GM12878 (cell line): ENCODE measurements around the gene CD151. TPM values are rescaled to one million over a fixed set of nuclear protein-coding genes. Genes with fewer than 3 reads are reported as not detected.

Source experiments
- ATAC-seq: fragments of 200-7000 bp; cut with Tn5 transposase; 3 replicates; pipeline ENCODE4 v1.9.1; 2020; ENCODE audit warnings: mild to moderate bottlenecking, moderate library complexity
- BruUV-seq: library from RNA; stranded (reverse); fragments of 400-500 nt; replicated peaks from 2 replicates; lab custom pipeline; 2021; lab: Mats Ljungman, UMichigan
- CTCF ChIA-PET: fragments of 300-600 bp; sonication (Branson Sonifier 250); formaldehyde crosslinking; extraction: SDS; loops from one replicate; lab custom pipeline; 2021; ENCODE audit warnings: inconsistent platforms; lab: Yijun Ruan, JAX
- POLR2A ChIA-PET: fragments of 350-600 bp; formaldehyde crosslinking; extraction: SDS; loops from one replicate; lab custom pipeline; 2021; ENCODE audit warnings: inconsistent platforms; lab: Charles Lee
- RAD21 ChIA-PET: fragments of 300-600 bp; sonication (Branson Sonifier 250); formaldehyde crosslinking; loops from one replicate; lab custom pipeline; 2023; ENCODE audit warnings: antibody characterized with exemption; ENCODE audit not compliant: unreplicated experiment; lab: Charles Lee
- SMC1A ChIA-PET: fragments of 300-600 bp; sonication (Branson Sonifier 250); formaldehyde crosslinking; loops from one replicate; lab custom pipeline; 2023; ENCODE audit not compliant: unreplicated experiment, uncharacterized antibody; lab: Charles Lee
- DNase-seq: peaks from one replicate; pipeline ENCODE4 v3.0.0-alpha.2; 2011; ENCODE audit warnings: low read depth, low spot score
- FAIRE-seq: peaks from 3 replicates; lab custom pipeline; 2011; peaks lifted over from hg19 to GRCh38; lab: Jason Lieb, UNC
- H2AFZ ChIP-seq: 2 replicates; pipeline ENCODE4 v1.6.0; 2011; ENCODE audit warnings: low read depth, low read length, control low read depth; ENCODE audit not compliant: control insufficient read depth
- H3K27ac ChIP-seq: 2 replicates; pipeline ENCODE4 v1.5.1; 2011; ENCODE audit warnings: control low read depth; ENCODE audit not compliant: control insufficient read depth, insufficient read depth
- H3K27me3 ChIP-seq, 2 experiments: replicated peaks in 1 of 2; 2 replicates each; pipeline versions ENCODE4 v1.6.0 to v1.6.1; 2011; ENCODE audit warnings: low read length in 1 of 2; ENCODE audit not compliant: control insufficient read depth in 2 of 2, insufficient read depth in 2 of 2
- H3K36me3 ChIP-seq, 2 experiments: 2 replicates each; pipeline ENCODE4 v1.5.1; 2011; ENCODE audit warnings: low read length in 1 of 2; ENCODE audit not compliant: control insufficient read depth in 2 of 2, insufficient read depth in 2 of 2
- H3K4me1 ChIP-seq: 2 replicates; pipeline ENCODE4 v1.6.1; 2011; ENCODE audit warnings: mild to moderate bottlenecking, low read length, moderate library complexity, mixed read lengths; ENCODE audit not compliant: control insufficient read depth, insufficient read depth
- H3K4me2 ChIP-seq: 2 replicates; pipeline ENCODE4 v1.6.0; 2011; ENCODE audit warnings: control low read depth; ENCODE audit not compliant: control insufficient read depth, insufficient read depth
- H3K4me3 ChIP-seq: fragments of 200-600 bp; sonication (generic); 2 replicates; pipeline ENCODE4 v1.5.1; 2016
- H3K79me2 ChIP-seq: 2 replicates; pipeline ENCODE4 v1.6.0; 2011; ENCODE audit warnings: low read length; ENCODE audit not compliant: control insufficient read depth, insufficient read depth
- H3K9ac ChIP-seq: 2 replicates; pipeline ENCODE4 v1.8.0; 2011; ENCODE audit warnings: low read length, control low read depth, mixed read lengths; ENCODE audit not compliant: control insufficient read depth, insufficient read depth
- H3K9me3 ChIP-seq: replicated peaks from 3 replicates; pipeline ENCODE4 v1.5.1; 2011; ENCODE audit warnings: mild to moderate bottlenecking, low read length; ENCODE audit not compliant: control insufficient read depth, insufficient read depth
- H4K20me1 ChIP-seq: 2 replicates; pipeline ENCODE4 v1.6.0; 2011; ENCODE audit not compliant: control insufficient read depth, insufficient read depth
- POLR2A ChIP-seq: IDR thresholded peaks from 2 replicates; pipeline ENCODE4 v1.6.1; 2011; ENCODE audit warnings: low read depth, mild to moderate bottlenecking, low read length
- ZBTB40 ChIP-seq: fragments of 450-650 bp; IDR thresholded peaks from 2 replicates; pipeline ENCODE4 v1.6.1; 2016; ENCODE audit warnings: mild to moderate bottlenecking, moderate library complexity, borderline replicate concordance
- WGBS: methylation state at CpG from one replicate; pipeline ENCODE4 v1.1.6; 2016; ENCODE audit warnings: low lambda C conversion rate; ENCODE audit not compliant: insufficient replicate concordance, insufficient coverage; ENCODE audit errors: missing lambda C conversion rate; 5-methylcytosine and 5-hydroxymethylcytosine counted together
- in situ Hi-C: fragments of 300-500 bp; cut with MboI; formaldehyde crosslinking; loops from 9 replicates; pipeline ENCODE4 v1.14.3; 2018; ENCODE audit warnings: mixed read lengths
- intact Hi-C: fragments of 100-400 bp; cut with micrococcal nuclease; formaldehyde crosslinking; loops from one replicate; pipeline ENCODE4 v1.14.2; 2022; ENCODE audit not compliant: unreplicated experiment
- polyA plus RNA-seq, 11 experiments: library from polyadenylated mRNA; depleted of rRNA in 4 of 11; unstranded in 6 of 11; stranded (reverse) in 5 of 11; fragments of >200 nt; fragmentation: Nextera tagmentation in 4 of 11; fragmentation: Illumina TruSeq in 1 of 11; extraction: Ambion mirVana in 4 of 11; extraction: Trizol in 1 of 11; gene quantifications; 1 replicate in 1 of 11; 2 replicates in 10 of 11; pipeline versions ENCODE4 v1.2.1 to v1.2.3, GENCODE V29; 2011 to 2016; ENCODE audit warnings: inconsistent platforms in 2 of 11, missing spikeins in 2 of 11, low read depth in 1 of 11
- total RNA-seq, 4 experiments: library from RNA; depleted of rRNA in 3 of 4; stranded (reverse); fragments of >200 nt in 3 of 4; fragmentation: Illumina TruSeq in 1 of 4; extraction: Trizol in 1 of 4; gene quantifications; 2 replicates each; pipeline versions ENCODE4 v1.2.1 to v1.2.3, GENCODE V29; 2013 to 2021

CD151 gene
- total and polyA plus RNA-seq, 10 of the 15 experiments (the other 5 are each of a cell fraction or from before 2014, with no cell fraction given): 0.52 to 41.7 (median 14.7) TPM

- ChIA-PET CTCF (no interaction called here), SMC1A (no interaction called here), RAD21 (no interaction called here), POLR2A (interaction anchor here (0.5 kb wide), 1 partner anchor 109 kb away, joined by 3 read pairs; no protein-coding TSS in a partner anchor)
- in situ Hi-C loops (loop anchor here (25.0 kb wide), 1 partner anchor 1586 kb away; the partner anchor contains the start of gene CD81), intact Hi-C loops (no loop called here)
- no peak for FAIRE-seq
- no peak overlapping the region for H2AFZ ChIP-seq
- ATAC-seq: no peak
- WGBS: 88% methylated on average over 19 of the region's 20 CpGs
- H3K27me3 ChIP-seq: no peaks in the 10 kb centered on the region
- DNase-seq: no peak
- BruUV-seq: no TSS peak
- no peak overlapping the region for H3K9ac ChIP-seq
- H3K79me2 ChIP-seq: peaks cover 27% of the 10 kb centered on the region
- peak; percentile 4 for TF ChIP-seq POLR2A
- no peak for TF ChIP-seq ZBTB40
- H3K36me3 ChIP-seq: peaks cover 0 to 10% of the 10 kb centered on the region in 2 experiments; a peak in 2 of 4 replicates
- no peaks in the 10 kb centered on the region for H4K20me1 ChIP-seq
- H3K4me1 ChIP-seq: peaks cover 20% of the 10 kb centered on the region
- H3K27ac ChIP-seq: no peak overlapping the region
- H3K4me2 ChIP-seq: no peak overlapping the region
- H3K4me3 ChIP-seq: no peak overlapping the region
- no peaks in the 10 kb centered on the region for H3K9me3 ChIP-seq
These were observed 31.5 kb upstream of the CD151 start for GRCh38 chr11:801097-801780.
